Measurements from ENCODE around the gene CAMK1D. TPM values are rescaled to one million over a fixed set of nuclear protein-coding genes. Genes with fewer than 3 reads are reported as not detected.

CAMK1D gene
- polyA plus RNA-seq, 1 experiment: 8.2 TPM

GRCh38 chr10:12476656-12477055 is 127.3 kb downstream of the CAMK1D start:
- no peak for DNase-seq (ENCODE audit: low read depth, low spot score)
- no peak for TF ChIP-seq CTCF (IDR thresholded peaks at IDR 0.05; ENCODE audit: low read depth, low read length)
- CTCF ChIA-PET: no interaction called here

GRCh38 chr10:12479437-12479844 is 130.1 kb downstream of the CAMK1D start:
- Histone ChIP-seq H3K9me3 (ENCODE audit: control insufficient read depth, insufficient read depth, low read length) (peaks cover 12% of the 10 kb centered on the region), H3K27me3 (ENCODE audit: control insufficient read depth, insufficient read depth, low read length) (peaks cover 2% of the 10 kb centered on the region), H3K27ac (ENCODE audit: low read depth, low read length) (no peak overlapping the region), H3K4me3 (ENCODE audit: low read depth, low read length) (no peak overlapping the region)
- DNase-seq (ENCODE audit: low read depth, low spot score): no peak
- ChIA-PET POLR2A (no interaction called here), CTCF (no interaction called here)
- TF ChIP-seq CTCF (IDR thresholded peaks at IDR 0.05; ENCODE audit: low read depth, low read length): no peak

More at GRCh38 chr10:12476656-12477055, 127.3 kb downstream of the CAMK1D start:
- Histone ChIP-seq H3K27ac (ENCODE audit: low read depth, low read length) (no peak overlapping the region), H3K27me3 (ENCODE audit: control insufficient read depth, insufficient read depth, low read length) (no peaks in the 10 kb centered on the region), H3K4me3 (ENCODE audit: low read depth, low read length) (no peak overlapping the region), H3K9me3 (ENCODE audit: control insufficient read depth, insufficient read depth, low read length) (peaks cover 12% of the 10 kb centered on the region)
- POLR2A ChIA-PET: no interaction called here

GRCh38 chr10:12479924-12480323 is 130.6 kb downstream of the CAMK1D start:
- DNase-seq (ENCODE audit: low read depth, low spot score): no peak
- H3K27ac ChIP-seq (ENCODE audit: low read depth, low read length): no peak overlapping the region
- CTCF ChIA-PET: no interaction called here
- H3K4me3 ChIP-seq (ENCODE audit: low read depth, low read length): no peak overlapping the region
- POLR2A ChIA-PET: no interaction called here
- TF ChIP-seq CTCF (IDR thresholded peaks at IDR 0.05; ENCODE audit: low read depth, low read length): no peak
- peaks cover 12% of the 10 kb centered on the region for H3K9me3 ChIP-seq (ENCODE audit: control insufficient read depth, insufficient read depth, low read length)
- H3K27me3 ChIP-seq (ENCODE audit: control insufficient read depth, insufficient read depth, low read length): peaks cover 2% of the 10 kb centered on the region

- no peak overlapping the region for H3K27ac ChIP-seq (ENCODE audit: low read depth, low read length)
- peaks cover 12% of the 10 kb centered on the region for H3K9me3 ChIP-seq (ENCODE audit: control insufficient read depth, insufficient read depth, low read length)
- peaks cover 2% of the 10 kb centered on the region for H3K27me3 ChIP-seq (ENCODE audit: control insufficient read depth, insufficient read depth, low read length)
- no peak overlapping the region for H3K4me3 ChIP-seq (ENCODE audit: low read depth, low read length)
- no peak for TF ChIP-seq CTCF (IDR thresholded peaks at IDR 0.05; ENCODE audit: low read depth, low read length)
- ChIA-PET CTCF (no interaction called here), POLR2A (no interaction called here)
- no peak for DNase-seq (ENCODE audit: low read depth, low spot score)
These were observed 131.1 kb downstream of the CAMK1D start for GRCh38 chr10:12480440-12480839.

- ChIA-PET POLR2A (no interaction called here), CTCF (interaction anchor here (0.8 kb wide), 1 partner anchor 11 kb away, joined by 9 read pairs; no protein-coding TSS in a partner anchor)
- Histone ChIP-seq H3K27me3 (ENCODE audit: control insufficient read depth, insufficient read depth, low read length) (peaks cover 2% of the 10 kb centered on the region), H3K27ac (ENCODE audit: low read depth, low read length) (no peak overlapping the region), H3K4me3 (ENCODE audit: low read depth, low read length) (no peak overlapping the region), H3K9me3 (ENCODE audit: control insufficient read depth, insufficient read depth, low read length) (peaks cover 12% of the 10 kb centered on the region)
- DNase-seq (ENCODE audit: low read depth, low spot score): no peak
- TF ChIP-seq CTCF (IDR thresholded peaks at IDR 0.05; ENCODE audit: low read depth, low read length): no peak
These were observed 132.6 kb downstream of the CAMK1D start for GRCh38 chr10:12481924-12482323.

Data from AG04450 (cell line).